ENCODE results near the gene GGACT.
A peak's percentile ranks its signal among the peaks of the same experiment; 100 is the strongest.
"Not testable (repeated sequence)": the region's sequence is repeated elsewhere in the genome, so short reads cannot be mapped to it uniquely, and the experiment has no call there.

GGACT gene

GRCh38 chr13:100600915-100601314, 12.3 kb upstream of the GGACT start:
- no peak for DNase-seq

GRCh38 chr13:100600461-100600860, 11.9 kb upstream of the GGACT start:
- no peak for DNase-seq

- DNase-seq: no peak
These were observed 8.7 kb upstream of the GGACT start for GRCh38 chr13:100597253-100597652.

GRCh38 chr13:100596516-100596915, 7.9 kb upstream of the GGACT start:
- DNase-seq: no peak

GRCh38 chr13:100594731-100595130, 6.1 kb upstream of the GGACT start:
- DNase-seq: no peak

GRCh38 chr13:100594255-100594654, 5.7 kb upstream of the GGACT start:
- no peak for DNase-seq

- DNase-seq: no peak
These were observed 663 bp upstream of the GGACT start for GRCh38 chr13:100589178-100589725.

GRCh38 chr13:100584896-100585295, 3.7 kb downstream of the GGACT start:
- DNase-seq: no peak

GRCh38 chr13:100581504-100581903, 7.1 kb downstream of the GGACT start:
- DNase-seq: no peak

- no peak for DNase-seq
These were observed 7.6 kb downstream of the GGACT start for GRCh38 chr13:100581030-100581429.

- DNase-seq: no peak
These were observed 8.5 kb downstream of the GGACT start for GRCh38 chr13:100580045-100580444.

- DNase-seq: not testable (repeated sequence)
These were observed 11.3 kb downstream of the GGACT start for GRCh38 chr13:100577239-100577638.

- peak; percentile 75 for DNase-seq
These were observed 15.5 kb downstream of the GGACT start for GRCh38 chr13:100573121-100573520.

GRCh38 chr13:100566543-100566942, 22.0 kb downstream of the GGACT start:
- DNase-seq: no peak

GRCh38 chr13:100565286-100565685, 23.3 kb downstream of the GGACT start:
- no peak for DNase-seq

- no peak for DNase-seq
These were observed 24.0 kb downstream of the GGACT start for GRCh38 chr13:100564444-100565223.

GRCh38 chr13:100563779-100564178, 24.8 kb downstream of the GGACT start:
- DNase-seq: no peak

- DNase-seq: no peak
These were observed 26.9 kb downstream of the GGACT start for GRCh38 chr13:100561599-100562204.

GRCh38 chr13:100561158-100561499, 27.5 kb downstream of the GGACT start:
- DNase-seq: no peak

- DNase-seq: no peak
These were observed 28.0 kb downstream of the GGACT start for GRCh38 chr13:100560498-100561157.

GRCh38 chr13:100559886-100560285, 28.7 kb downstream of the GGACT start:
- DNase-seq: no peak

GRCh38 chr13:100552755-100553154, 35.8 kb downstream of the GGACT start:
- DNase-seq: no peak

GRCh38 chr13:100549316-100549715, 39.3 kb downstream of the GGACT start:
- DNase-seq: no peak

GRCh38 chr13:100547791-100548201, 40.8 kb downstream of the GGACT start:
- DNase-seq: no peak
